Astrocyte of the hippocampus (primary cell): ENCODE results near the gene MYORG.
"Not testable (repeated sequence)": the region's sequence is repeated elsewhere in the genome, so short reads cannot be mapped to it uniquely, and the experiment has no call there.

Experiments
- DNase-seq: peaks from one replicate; pipeline ENCODE4 v3.0.0; 2011; ENCODE audit warnings: low read depth, low spot score

The MYORG gene

DNA sequence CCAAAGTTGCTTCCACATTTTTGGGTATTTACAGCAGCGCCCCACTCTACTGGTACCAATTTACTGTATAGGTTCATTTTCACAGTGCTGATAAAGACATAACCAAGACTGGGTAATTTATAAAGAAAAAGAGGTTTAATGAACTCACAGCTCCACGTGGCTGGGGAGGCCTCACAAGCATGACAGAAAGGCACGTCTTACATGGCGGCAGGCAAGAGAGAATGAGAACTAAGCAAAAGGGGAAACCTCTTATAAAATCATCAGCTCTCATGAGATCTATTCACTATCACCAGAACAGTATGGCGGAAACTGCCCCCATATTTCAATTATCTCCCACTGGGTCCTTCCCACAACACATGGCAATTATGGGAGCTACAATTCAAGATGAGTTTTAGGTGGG is 7.9 kb downstream of the MYORG start:
- not testable (repeated sequence) for DNase-seq

DNA sequence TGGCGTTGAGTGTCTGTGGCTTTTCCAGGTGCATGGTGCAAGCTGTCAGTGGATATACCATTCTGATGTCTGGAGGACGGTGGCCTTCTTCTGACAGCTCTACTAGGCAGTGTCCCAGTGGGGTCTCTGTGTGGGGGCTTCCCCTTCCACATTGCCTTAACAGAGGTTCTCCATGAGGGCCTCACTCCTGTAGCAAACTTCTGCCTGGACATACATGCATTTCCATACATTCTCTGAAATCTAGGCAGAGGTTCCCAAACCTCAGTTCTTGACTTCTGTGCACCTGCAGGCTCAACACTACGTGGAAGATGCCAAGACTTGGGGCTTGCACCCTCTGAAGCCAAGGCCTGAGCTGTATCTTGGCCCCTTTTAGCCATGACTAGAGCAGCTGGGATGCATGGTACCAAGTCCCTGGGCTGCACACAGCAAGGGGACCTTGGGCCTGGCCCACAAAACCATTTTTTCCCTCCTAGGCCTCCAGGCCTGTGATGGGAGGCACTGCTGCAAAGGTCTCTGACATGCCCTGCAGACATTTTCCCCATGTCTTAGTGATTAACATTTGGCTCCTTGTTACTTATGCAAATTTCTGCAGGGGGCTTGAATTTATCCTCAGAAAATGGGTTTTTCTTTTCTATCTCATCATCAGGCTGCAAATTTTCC is 8.8 kb downstream of the MYORG start:
- not testable (repeated sequence) for DNase-seq

DNA sequence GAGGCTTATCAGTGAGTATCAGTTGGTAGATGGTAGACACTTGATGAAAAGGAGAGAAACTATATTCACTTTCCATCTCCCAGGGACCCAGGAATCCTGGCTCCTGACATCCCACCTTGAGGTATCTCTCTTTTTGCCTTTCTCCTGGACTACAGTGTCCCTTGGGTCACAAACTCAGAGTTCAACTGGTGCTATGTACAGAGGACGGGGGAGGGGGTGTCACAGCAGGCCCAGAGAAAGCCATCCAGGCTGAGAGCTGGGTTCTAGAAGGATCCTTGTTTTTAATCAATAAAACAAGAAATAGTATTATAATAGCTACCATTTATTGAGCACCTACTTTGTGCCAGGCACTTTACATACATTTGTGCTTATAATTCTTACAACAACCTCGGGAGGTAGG is 10.3 kb downstream of the MYORG start:
- DNase-seq = no peak

DNA sequence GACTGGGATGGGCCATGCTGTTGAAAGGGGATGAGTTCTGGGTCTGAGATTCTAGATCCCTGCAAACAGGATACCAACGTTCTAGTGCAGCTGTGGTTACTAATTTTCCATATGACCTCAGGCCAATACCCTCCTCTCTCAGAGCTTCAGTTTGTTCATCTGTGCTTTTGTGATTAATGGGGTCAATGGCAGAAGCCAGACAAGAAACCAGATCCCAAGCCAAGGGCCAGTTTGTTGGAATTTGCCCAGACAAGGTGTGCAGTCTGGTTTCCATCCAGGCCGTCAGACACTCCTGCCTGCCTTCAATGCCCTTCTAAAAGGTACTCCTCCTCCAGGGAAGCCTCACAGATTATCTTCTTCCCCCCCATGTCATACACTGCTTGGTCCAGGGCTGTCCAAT is 11.4 kb downstream of the MYORG start:
- no peak for DNase-seq

- no peak for DNase-seq
Measured at GRCh38 chr9:34363619-34364351, 12.9 kb downstream of the MYORG start.

- no peak for DNase-seq
Measured at GRCh38 chr9:34362614-34363214, 14.0 kb downstream of the MYORG start.

DNA sequence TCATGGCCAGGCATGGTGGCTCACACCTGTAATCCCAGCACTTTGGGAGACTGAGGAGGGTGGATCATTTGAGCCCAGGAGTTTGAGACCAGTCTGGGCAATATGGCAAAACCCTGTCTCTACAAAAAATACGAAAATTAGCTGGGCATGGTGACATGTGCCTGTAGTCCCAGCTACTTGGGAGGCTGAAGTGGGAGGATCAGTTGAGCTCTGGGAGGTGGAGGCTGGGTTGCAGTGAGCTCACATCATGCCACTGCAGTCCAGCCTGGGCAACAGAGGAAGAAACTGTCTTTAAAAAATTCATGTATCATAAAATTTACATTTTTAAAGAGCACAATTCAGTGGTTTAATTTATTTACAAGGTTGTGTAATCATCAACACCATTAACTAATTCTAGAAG is 23.7 kb downstream of the MYORG start:
- not testable (repeated sequence) for DNase-seq

- DNase-seq = not testable (repeated sequence)
Measured at GRCh38 chr9:34352122-34352652, 24.5 kb downstream of the MYORG start.

DNA sequence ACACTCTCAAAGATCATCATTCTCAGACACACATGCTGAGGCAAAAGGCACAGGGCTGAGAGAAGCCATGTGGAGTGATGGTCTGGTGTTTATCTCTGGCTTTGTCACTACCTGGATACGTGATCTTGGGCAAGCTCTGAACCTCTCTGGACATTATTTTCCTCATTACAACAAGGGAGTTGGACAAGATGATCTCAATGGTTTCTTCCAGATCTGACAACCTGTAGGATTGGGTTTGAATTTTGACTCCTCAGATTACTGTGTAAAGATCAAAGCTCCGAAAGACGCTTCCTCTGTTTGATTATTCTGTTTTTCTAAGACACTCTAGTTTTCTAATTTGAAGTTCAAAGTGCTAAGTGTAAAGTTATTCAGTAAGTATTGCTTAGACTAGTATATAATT is 27.4 kb downstream of the MYORG start:
- DNase-seq = no peak

DNA sequence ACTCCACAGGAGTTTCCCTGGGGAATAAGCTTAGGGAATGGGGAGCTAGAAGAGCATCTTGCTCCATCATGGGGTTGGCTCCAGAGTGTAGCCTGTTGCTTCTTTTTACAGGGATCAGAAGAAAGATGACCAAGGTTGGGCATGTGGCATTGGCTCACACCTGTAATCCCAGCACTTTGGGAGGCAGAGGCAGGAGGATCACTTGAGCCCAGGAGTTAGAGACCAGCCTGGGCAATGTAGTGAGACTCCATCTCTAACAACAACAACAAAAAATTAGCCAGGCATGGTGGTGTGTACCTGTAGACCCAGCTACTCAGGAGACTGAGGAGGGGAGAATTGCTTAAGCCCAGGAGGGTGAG is 28.9 kb downstream of the MYORG start:
- no peak for DNase-seq

DNA sequence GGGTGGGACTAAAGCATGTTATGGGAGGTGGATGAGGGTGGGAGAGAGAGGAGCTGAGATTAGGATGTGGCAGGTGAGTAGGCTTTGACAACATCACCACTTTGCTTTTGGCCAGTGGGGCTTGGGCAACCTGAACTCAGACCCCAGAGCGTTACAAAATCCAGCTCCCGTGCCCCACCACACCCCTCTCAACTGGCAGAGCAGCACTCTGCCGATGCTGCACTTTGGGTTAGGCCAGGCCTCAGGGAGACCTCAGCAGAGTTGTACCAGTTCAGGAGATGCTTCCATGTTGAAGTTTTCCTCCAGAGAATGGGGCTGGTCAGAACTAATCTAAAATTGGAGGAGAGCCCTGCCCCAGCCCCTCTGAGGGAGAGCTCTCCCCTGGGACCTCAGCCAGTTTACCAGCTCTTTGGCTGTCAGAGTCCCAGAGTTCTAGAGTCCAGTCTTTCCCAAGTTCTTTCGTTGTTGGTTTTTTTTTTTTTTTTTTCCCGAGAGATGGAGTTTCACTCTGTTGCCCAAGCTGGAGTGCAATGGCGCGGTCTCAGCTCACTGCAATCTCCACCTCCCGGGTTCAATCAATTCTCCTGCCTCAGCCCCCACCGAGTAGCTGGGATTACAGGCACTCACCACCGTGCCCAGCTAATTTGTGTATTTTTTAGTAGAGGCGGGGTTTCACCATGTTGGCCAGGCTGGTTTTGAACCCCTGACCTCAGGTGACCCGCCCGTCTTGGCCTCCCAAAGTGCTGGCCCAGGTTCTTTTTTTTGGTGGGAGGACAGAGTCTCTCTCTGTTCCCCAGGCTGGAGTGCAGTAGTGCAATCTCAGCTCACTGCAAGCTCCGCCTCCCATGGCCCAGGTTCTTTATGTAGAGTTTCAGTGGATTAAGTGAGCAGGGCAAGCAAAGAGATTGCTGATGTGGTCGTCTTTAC is 29.6 kb downstream of the MYORG start:
- no peak for DNase-seq

DNA sequence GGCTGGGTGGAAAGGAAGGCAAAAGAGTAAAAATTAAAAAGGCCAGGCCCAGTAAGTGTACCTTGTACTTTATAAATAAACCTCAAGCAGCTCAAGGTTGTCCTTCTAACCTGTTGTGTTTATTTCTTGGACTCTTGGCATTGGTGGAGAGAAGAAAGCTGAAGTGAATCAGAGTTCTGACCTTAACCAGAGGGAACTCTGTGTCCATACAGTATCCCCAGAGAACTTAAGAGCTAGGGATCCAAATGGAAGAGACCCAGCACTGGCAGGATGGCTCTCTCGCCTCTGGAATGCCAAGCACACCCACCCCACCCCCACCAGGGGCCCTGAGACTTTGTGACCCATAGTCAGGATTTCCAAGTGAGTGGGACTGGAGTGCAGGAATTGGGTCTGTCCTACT is 33.1 kb downstream of the MYORG start:
- DNase-seq = no peak

- DNase-seq = no peak
Measured at GRCh38 chr9:34343090-34343489, 33.6 kb downstream of the MYORG start.

GRCh38 chr9:34341659-34342295 is 34.9 kb downstream of the MYORG start:
- DNase-seq = no peak

GRCh38 chr9:34338665-34339385 is 37.9 kb downstream of the MYORG start:
- DNase-seq = peak; percentile 61

- not testable (repeated sequence) for DNase-seq
Measured at GRCh38 chr9:34338079-34338478, 38.6 kb downstream of the MYORG start.

DNA sequence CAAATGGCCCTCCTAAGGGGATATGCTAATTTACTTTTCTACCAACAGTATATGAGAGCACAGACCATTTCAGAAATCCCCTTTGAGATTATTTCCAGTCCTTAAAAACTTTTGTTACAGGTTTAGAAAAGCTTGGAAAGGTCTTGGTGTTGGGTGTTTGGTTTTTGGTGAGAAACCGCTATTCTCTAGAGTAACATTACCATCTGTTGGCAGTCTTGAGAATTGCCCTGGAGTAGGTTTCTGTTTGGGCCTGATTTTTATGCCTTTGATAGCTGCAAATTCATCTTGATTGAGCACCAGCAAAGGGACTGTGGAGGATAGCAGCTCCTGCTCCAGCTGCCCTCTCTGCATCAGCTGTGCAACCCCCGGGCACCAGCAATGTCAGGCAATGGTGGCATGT is 39.3 kb downstream of the MYORG start:
- peak; percentile 27 for DNase-seq

- DNase-seq = no peak
Measured at GRCh38 chr9:34335376-34335775, 41.3 kb downstream of the MYORG start.

DNA sequence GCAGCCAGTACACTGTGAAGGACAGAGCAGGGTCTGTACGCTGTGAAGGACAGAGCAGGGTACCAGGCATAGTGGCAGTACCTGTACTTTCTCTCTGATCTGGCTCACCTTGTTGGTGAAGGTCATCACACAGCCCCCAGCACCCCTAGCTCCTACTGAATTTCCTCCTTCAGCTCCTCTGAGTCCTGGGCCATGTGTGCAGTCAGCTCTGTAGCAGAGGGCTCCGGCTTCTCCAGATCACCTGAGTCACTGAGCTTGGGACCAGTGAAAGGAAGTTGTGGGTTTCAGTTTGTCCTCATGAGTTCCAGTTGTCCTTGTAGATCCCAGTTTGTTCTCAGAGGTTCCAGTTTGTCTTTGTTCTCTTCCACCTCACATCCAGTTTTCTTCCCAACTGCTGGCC is 41.8 kb downstream of the MYORG start:
- DNase-seq = no peak

GRCh38 chr9:34334337-34334824 is 42.3 kb downstream of the MYORG start:
- peak; percentile 82 for DNase-seq
